Astrocyte of the spinal cord (primary cell): ENCODE data around the gene GRIA3.

Experiments
- DNase-seq: peaks from one replicate; pipeline ENCODE4 v3.0.0; 2011; ENCODE audit warnings: low read depth, low spot score
- H3K4me3 ChIP-seq: 2 replicates; pipeline ENCODE4 v1.5.1; 2011; ENCODE audit warnings: low read depth, mild to moderate bottlenecking, low read length, moderate library complexity
- in situ Hi-C: cut with HindIII; loops from 2 replicates; pipeline ENCODE4 v1.10.0; 2017; ENCODE audit warnings: low sequenced_read_pairs
- TF ChIP-seq, protein P1 (sequence below): IDR thresholded peaks from 2 replicates; pipeline ENCODE4 v1.5.1; 2012; ENCODE audit warnings: low read depth, mild to moderate bottlenecking, low read length, inconsistent platforms

The GRIA3 gene

DNA sequence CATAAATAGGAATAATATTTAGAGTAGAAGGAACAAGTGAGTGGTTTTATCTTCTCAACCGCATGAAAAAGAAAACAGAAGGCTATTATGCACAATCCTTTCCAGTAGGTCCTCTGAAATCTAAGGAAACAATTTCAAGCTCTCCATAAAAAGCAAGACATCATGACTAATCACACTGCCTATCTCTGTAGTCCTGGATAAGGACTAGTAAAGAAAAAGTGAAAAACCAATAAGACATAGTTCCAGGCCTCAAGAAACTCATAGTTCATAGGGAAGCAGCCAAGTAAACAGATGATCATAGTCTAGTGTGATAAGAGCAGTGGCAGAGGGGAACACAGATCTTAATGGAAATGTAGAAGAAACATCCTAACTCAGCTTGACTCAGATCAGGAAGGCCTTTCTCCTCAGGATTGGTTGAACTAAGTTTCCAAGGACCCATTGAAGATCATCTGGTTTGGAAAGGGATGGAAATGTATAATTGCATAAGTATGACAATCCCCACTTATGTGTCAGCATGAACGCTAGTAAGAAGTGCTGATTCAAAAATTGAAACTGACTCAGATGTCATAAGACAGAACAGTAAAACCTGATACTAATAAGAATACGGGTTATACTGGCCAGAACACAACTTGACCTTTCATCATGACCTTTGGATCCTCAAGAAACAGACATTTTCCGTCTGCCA is 155.3 kb downstream of the GRIA3 start:
- no peak overlapping the region for H3K4me3 ChIP-seq
- in situ Hi-C loops, result no loop called here
- TF ChIP-seq, protein P1, sequence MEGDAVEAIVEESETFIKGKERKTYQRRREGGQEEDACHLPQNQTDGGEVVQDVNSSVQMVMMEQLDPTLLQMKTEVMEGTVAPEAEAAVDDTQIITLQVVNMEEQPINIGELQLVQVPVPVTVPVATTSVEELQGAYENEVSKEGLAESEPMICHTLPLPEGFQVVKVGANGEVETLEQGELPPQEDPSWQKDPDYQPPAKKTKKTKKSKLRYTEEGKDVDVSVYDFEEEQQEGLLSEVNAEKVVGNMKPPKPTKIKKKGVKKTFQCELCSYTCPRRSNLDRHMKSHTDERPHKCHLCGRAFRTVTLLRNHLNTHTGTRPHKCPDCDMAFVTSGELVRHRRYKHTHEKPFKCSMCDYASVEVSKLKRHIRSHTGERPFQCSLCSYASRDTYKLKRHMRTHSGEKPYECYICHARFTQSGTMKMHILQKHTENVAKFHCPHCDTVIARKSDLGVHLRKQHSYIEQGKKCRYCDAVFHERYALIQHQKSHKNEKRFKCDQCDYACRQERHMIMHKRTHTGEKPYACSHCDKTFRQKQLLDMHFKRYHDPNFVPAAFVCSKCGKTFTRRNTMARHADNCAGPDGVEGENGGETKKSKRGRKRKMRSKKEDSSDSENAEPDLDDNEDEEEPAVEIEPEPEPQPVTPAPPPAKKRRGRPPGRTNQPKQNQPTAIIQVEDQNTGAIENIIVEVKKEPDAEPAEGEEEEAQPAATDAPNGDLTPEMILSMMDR, result no peak
- peak; percentile 1 for DNase-seq

DNA sequence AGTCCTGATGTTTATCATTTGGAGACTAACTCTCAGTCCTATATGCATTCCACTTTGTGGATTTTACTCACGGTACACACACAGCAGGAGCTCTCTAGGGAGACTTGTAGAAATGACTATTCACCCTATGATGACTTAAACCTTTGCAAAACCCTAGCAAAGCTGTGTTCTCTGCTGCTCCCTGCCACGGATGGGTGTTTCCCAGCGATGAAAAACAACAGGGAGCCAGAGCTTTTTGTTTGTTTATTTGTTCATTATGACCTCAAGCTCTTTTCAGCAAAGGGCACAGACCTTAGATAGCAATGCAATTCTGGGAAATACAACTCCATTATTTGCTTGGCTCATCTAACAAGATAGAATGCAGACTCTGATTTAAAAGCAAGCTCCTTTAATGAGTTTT is 156.6 kb downstream of the GRIA3 start:
- DNase-seq, result no peak
- H3K4me3 ChIP-seq, result no peak overlapping the region
- TF ChIP-seq, protein P1, result no peak
- in situ Hi-C loops, result no loop called here

DNA sequence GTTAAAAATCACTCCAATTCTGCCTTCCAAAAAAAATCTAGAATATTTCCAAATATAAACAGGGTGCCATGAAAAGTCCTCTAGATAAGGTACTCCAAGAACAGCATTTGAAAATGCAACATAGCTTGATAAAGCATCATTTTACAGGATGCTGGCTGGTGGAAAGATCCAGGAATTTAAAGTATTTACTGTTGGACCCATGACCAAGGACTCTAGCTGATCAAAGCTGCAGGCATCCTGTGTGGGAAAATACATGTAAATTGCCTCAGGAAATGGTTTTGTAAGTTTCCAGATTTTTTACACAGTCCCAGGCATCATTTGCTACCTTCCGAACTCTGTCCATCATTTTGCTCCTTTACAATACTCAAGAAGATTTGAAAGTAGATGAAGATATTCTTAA is 164.4 kb downstream of the GRIA3 start:
- no peak overlapping the region for H3K4me3 ChIP-seq
- DNase-seq, result no peak
- TF ChIP-seq, protein P1, result no peak
- in situ Hi-C loops, result no loop called here

DNA sequence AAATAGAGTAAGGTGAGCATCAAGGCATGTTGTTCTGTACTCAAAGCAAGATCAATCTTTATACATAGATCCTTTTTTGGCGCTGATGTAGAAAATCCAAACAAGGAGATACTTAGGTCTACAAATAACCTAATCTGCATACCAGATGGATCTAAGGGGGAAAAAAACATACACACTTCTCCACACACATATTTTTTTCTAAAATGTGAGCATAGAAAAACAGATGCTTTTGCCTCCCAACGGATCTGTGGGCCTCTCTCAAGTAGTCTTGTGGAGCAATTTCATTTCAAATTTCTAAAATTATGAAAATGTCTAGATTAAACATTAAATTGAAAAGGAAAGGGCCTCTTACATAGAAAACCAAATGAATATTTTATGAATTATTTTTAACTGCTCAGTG is 166.1 kb downstream of the GRIA3 start:
- DNase-seq, result no peak
- H3K4me3 ChIP-seq, result no peak overlapping the region
- in situ Hi-C loops, result no loop called here
- TF ChIP-seq, protein P1, result no peak

DNA sequence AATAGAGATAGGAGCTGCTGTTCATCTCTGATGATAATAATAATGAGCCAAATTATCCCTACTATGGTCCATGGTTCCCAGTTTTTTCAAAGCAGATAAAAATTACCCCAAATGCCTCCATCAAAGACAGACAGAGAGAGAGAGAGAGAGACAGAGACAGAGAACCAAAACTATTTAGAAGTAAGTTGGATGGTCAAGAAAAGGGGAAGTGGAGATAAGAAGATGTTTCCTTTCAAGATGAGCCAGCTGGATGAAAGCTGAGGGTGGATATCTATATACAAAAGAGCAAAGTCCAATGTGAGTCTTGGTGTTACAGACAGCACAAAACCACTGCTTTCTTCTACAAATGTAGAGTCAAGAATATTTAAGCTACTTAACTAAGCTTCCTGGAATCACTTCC is 173.9 kb downstream of the GRIA3 start:
- no peak overlapping the region for H3K4me3 ChIP-seq
- no peak for DNase-seq
- in situ Hi-C loops, result no loop called here
- TF ChIP-seq, protein P1, result no peak

DNA sequence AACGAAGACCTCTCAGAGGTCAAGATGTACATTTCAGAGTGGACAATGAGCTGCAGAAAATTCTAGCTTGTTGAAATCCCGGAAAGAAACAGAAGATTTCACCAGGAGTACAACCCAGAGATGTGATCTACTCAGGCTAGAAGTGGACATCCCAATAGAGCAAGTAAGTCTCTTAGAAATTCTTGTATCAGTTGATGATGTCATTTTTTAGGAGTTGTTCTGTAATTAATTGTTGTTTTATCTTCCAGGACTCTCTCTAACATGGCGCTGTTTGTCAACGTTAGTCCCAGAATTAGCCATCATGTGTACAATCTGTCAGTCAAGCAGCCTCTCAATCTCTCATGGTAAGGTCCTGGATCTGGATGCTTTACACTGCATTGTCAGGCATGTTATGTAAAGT is 174.4 kb downstream of the GRIA3 start:
- no peak overlapping the region for H3K4me3 ChIP-seq
- DNase-seq, result no peak
- in situ Hi-C loops, result no loop called here
- TF ChIP-seq, protein P1, result no peak
